ENCODE results near the gene MIGA2. TPM values are rescaled to one million over a fixed set of nuclear protein-coding genes. Genes with fewer than 3 reads are reported as not detected.
A peak's percentile ranks its signal among the peaks of the same experiment; 100 is the strongest.

Gene MIGA2
- total and polyA plus RNA-seq, 7 donors: 8.4 to 18.1 (median 13.7) TPM

GRCh38 chr9:129052592-129052991 is 16.2 kb downstream of the MIGA2 start:
- no peaks in the 10 kb centered on the region for H3K4me1 ChIP-seq
- ATAC-seq (peak; percentile 66 to 89 (median 81)), DNase-seq (peak; percentile 57 to 84)
- H3K4me3 ChIP-seq: no peak overlapping the region
- no peak overlapping the region for H3K27ac ChIP-seq
- peaks cover 0 to 66% of the 10 kb centered on the region in 2 donors for H3K36me3 ChIP-seq (ENCODE audit: insufficient read depth in 1 of 2, low read depth in 1 of 2)
- no peaks in the 10 kb centered on the region for H3K27me3 ChIP-seq (ENCODE audit: insufficient read depth in 3 of 3, low read length in 2 of 3)
- no peaks in the 10 kb centered on the region for H3K9me3 ChIP-seq
- WGBS, 3 donors: 71 to 72% (median 71%) methylated on average over 8 of the region's 8 CpGs
- TF ChIP-seq CTCF (IDR thresholded peaks at IDR 0.05): no peak
- intact Hi-C loops (cut with DNase I): no loop called here

GRCh38 chr9:129053020-129053419 is 16.6 kb downstream of the MIGA2 start:
- 89 to 94% (median 92%) methylated on average over 6 of the region's 6 CpGs for WGBS, 3 donors
- H3K4me1 ChIP-seq: no peaks in the 10 kb centered on the region
- TF ChIP-seq CTCF (IDR thresholded peaks at IDR 0.05): no peak
- no peaks in the 10 kb centered on the region for H3K9me3 ChIP-seq
- intact Hi-C loops (cut with DNase I): no loop called here
- ATAC-seq (peak in 1 of 4 donors; percentile 37), DNase-seq (no peak)
- H3K36me3 ChIP-seq (ENCODE audit: insufficient read depth in 1 of 2, low read depth in 1 of 2): peaks cover 0 to 64% of the 10 kb centered on the region in 2 donors
- no peaks in the 10 kb centered on the region for H3K27me3 ChIP-seq (ENCODE audit: insufficient read depth in 3 of 3, low read length in 2 of 3)
- H3K27ac ChIP-seq: no peak overlapping the region
- H3K4me3 ChIP-seq: no peak overlapping the region

DNA sequence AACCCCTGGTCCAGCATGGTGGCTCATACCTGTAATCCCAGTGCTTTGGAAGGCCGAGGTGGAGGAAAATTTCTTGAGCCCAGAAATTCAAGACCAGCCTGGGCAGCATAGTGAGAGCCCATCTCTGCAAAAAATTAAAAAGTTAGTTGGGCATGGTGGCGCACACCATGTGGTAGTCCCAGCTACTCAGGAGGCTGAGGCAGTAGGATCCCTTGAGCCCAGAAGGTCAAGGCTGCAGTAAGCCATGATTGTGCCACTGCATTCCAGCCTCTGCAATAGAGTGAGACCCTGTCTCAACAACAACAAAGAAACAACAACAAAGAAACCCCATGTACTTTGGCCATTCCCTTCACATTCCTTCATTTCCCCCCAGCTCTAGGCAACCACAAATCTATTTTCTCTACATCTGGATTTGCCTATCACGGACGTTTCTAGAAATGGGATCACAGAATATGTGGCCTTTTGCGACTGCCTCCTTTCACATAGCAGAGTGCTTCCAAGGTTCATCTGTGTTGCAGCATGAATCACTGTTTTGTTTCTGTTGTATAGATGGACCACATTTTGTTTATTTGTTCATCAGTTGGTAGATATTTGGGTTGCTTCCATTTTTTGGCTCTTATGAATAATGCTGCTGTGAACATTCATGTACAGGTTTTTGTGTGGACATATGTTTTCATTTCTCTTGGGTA is 17.9 kb downstream of the MIGA2 start:
- Histone ChIP-seq H3K4me3 (no peak overlapping the region), H3K36me3 (ENCODE audit: insufficient read depth in 1 of 2, low read depth in 1 of 2) (peaks cover 0 to 56% of the 10 kb centered on the region in 2 donors), H3K4me1 (no peaks in the 10 kb centered on the region), H3K27ac (no peak overlapping the region), H3K27me3 (ENCODE audit: insufficient read depth in 3 of 3, low read length in 2 of 3) (no peaks in the 10 kb centered on the region), H3K9me3 (no peaks in the 10 kb centered on the region)
- ATAC-seq (no peak), DNase-seq (no peak)
- no peak for TF ChIP-seq CTCF (IDR thresholded peaks at IDR 0.05)
- intact Hi-C loops (cut with DNase I): no loop called here
- WGBS, 3 donors: 75 to 90% (median 89%) methylated on average over 5 of the region's 5 CpGs

DNA sequence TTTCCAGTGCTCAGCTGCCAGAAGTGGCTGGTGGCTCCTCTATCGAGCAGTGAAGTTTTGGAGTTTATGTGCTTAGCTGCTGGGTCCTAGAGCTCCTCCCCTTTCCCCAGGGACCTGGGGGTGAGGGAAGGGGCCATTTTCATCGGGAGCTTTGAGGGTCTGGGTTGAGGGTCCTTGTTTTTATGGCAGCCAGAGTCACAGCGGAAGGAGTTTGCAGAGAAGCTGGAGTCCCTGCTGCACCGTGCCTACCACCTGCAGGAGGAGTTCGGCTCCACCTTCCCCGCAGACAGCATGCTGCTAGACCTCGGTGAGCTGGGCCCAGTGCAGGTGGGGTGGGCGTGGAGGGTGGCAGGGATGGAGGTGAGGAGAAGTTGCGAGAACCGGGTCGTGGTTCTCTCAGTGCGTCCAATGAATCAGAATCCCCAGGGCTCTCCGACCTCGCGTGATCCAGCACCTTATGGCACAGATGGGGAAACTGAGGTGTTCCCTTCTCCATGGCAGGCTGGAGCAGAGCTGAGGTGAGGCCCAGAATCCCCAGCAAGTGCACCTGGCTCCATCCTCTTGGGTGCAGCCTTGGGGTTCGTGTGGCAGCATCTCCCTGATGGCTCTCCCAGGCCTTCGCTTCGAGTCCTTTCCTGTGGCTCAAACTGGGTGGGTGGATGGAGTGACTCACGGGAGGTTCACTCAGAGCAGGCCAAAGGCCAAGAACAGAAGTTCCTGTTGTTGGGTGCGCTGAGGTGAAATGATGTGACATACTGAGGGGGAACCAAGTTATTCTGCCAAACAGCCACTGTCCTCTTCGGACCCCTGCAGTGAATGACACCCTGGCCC is 22.8 kb downstream of the MIGA2 start:
- TF ChIP-seq CTCF (IDR thresholded peaks at IDR 0.05): no peak
- no peak for DNase-seq
- WGBS, 3 donors: 85 to 89% (median 85%) methylated on average over 21 of the region's 21 CpGs
- peaks cover 0 to 74% of the 10 kb centered on the region in 2 donors for H3K36me3 ChIP-seq (ENCODE audit: insufficient read depth in 1 of 2, low read depth in 1 of 2)
- H3K27ac ChIP-seq: no peak overlapping the region
- no peaks in the 10 kb centered on the region for H3K4me1 ChIP-seq
- no peaks in the 10 kb centered on the region for H3K9me3 ChIP-seq
- H3K4me3 ChIP-seq: no peak overlapping the region
- no peaks in the 10 kb centered on the region for H3K27me3 ChIP-seq (ENCODE audit: insufficient read depth in 3 of 3, low read length in 2 of 3)
- intact Hi-C loops (cut with DNase I): no loop called here
- ATAC-seq: no peak
